MM.1S (cell line): ENCODE results near the gene CNGA3.

Experiments used
- DNase-seq: peaks from one replicate; pipeline ENCODE4 v3.0.0-alpha.2; 2015
- H2AFZ ChIP-seq: fragments of 300-600 bp; sonication (generic); 2 replicates; pipeline ENCODE4 v1.6.0; 2016; ENCODE audit warnings: antibody characterized with exemption, low read length
- H3F3A ChIP-seq: fragments of 300-600 bp; sonication (generic); 2 replicates; pipeline ENCODE4 v1.6.1; 2016; ENCODE audit warnings: mild to moderate bottlenecking, antibody characterized with exemption, low read length, moderate library complexity, mixed read lengths; ENCODE audit not compliant: insufficient read depth
- H3K27ac ChIP-seq: fragments of 300-600 bp; sonication (generic); 2 replicates; pipeline ENCODE4 v1.5.1; 2016; ENCODE audit warnings: mild to moderate bottlenecking, low read length
- H3K27me3 ChIP-seq: fragments of 300-600 bp; sonication (generic); replicated peaks from 2 replicates; pipeline ENCODE4 v1.6.0; 2016; ENCODE audit warnings: low read length; ENCODE audit not compliant: insufficient read depth
- H3K36me3 ChIP-seq: fragments of 300-600 bp; sonication (generic); replicated peaks from 2 replicates; pipeline ENCODE4 v1.6.1; 2016; ENCODE audit warnings: mild to moderate bottlenecking, low read length, mixed read lengths; ENCODE audit not compliant: insufficient read depth
- H3K4me1 ChIP-seq: fragments of 300-600 bp; sonication (generic); 2 replicates; pipeline ENCODE4 v1.6.1; 2016; ENCODE audit warnings: low read length, mixed read lengths
- H3K4me2 ChIP-seq: fragments of 300-600 bp; sonication (generic); 2 replicates; pipeline ENCODE4 v1.6.0; 2016; ENCODE audit warnings: low read depth, low read length
- H3K4me3 ChIP-seq: fragments of 300-600 bp; sonication (generic); 2 replicates; pipeline ENCODE4 v1.5.1; 2016; ENCODE audit warnings: low read length, mixed read lengths
- H3K79me2 ChIP-seq: fragments of 300-600 bp; sonication (generic); 2 replicates; pipeline ENCODE4 v1.6.1; 2016; ENCODE audit warnings: mixed run types, low read length, mixed read lengths
- H3K9ac ChIP-seq: fragments of 300-600 bp; sonication (generic); 2 replicates; pipeline ENCODE4 v1.6.1; 2016; ENCODE audit warnings: low read length, mixed read lengths
- H3K9me2 ChIP-seq: fragments of 300-600 bp; sonication (generic); replicated peaks from 2 replicates; pipeline ENCODE4 v1.6.1; 2016; ENCODE audit warnings: mild to moderate bottlenecking, low read length, mixed read lengths; ENCODE audit not compliant: insufficient read depth
- H3K9me3 ChIP-seq: fragments of 300-600 bp; sonication (generic); replicated peaks from 2 replicates; pipeline ENCODE4 v1.6.1; 2016; ENCODE audit warnings: mild to moderate bottlenecking, low read length, mixed read lengths; ENCODE audit not compliant: insufficient read depth
- H4K20me1 ChIP-seq: fragments of 300-600 bp; sonication (generic); 2 replicates; pipeline ENCODE4 v1.6.1; 2016; ENCODE audit warnings: mild to moderate bottlenecking, low read length, moderate library complexity, mixed read lengths; ENCODE audit not compliant: insufficient read depth
- CTCF ChIP-seq: fragments of 300-600 bp; sonication (generic); IDR thresholded peaks from 2 replicates; pipeline ENCODE4 v1.5.1; 2016; ENCODE audit warnings: antibody characterized with exemption, low read length, mixed read lengths
- EZH2 ChIP-seq: fragments of 300-600 bp; sonication (generic); optimal IDR thresholded peaks from 2 replicates; pipeline ENCODE3; 2017; ENCODE audit warnings: low read depth, mild to moderate bottlenecking, antibody characterized with exemption, low read length, mixed read lengths
- EZH2phosphoT487 ChIP-seq: fragments of 300-600 bp; sonication (generic); IDR thresholded peaks from 2 replicates; pipeline ENCODE4 v1.6.1; 2018; ENCODE audit warnings: antibody characterized with exemption, low read length

Gene CNGA3

GRCh38 chr2:98389251-98389605 is 43.0 kb downstream of the CNGA3 start:
- Histone ChIP-seq H3K27me3 (no peaks in the 10 kb centered on the region), H3K4me1 (no peaks in the 10 kb centered on the region), H3K27ac (no peak overlapping the region), H3K79me2 (no peaks in the 10 kb centered on the region), H2AFZ (no peak overlapping the region), H3F3A (no peaks in the 10 kb centered on the region), H3K4me2 (no peak overlapping the region), H3K9me3 (no peaks in the 10 kb centered on the region), H3K36me3 (no peaks in the 10 kb centered on the region), H3K4me3 (no peak overlapping the region), H3K9ac (no peak overlapping the region), H3K9me2 (no peaks in the 10 kb centered on the region), H4K20me1 (no peaks in the 10 kb centered on the region)
- DNase-seq = no peak
- TF ChIP-seq EZH2phosphoT487 (no peak), CTCF (no peak), EZH2 (no peak)

GRCh38 chr2:98390571-98391476 is 44.6 kb downstream of the CNGA3 start:
- Histone ChIP-seq H3K27ac (no peak overlapping the region), H3K4me1 (no peaks in the 10 kb centered on the region), H3K36me3 (no peaks in the 10 kb centered on the region), H3K79me2 (no peaks in the 10 kb centered on the region), H2AFZ (no peak overlapping the region), H4K20me1 (no peaks in the 10 kb centered on the region), H3F3A (no peaks in the 10 kb centered on the region), H3K27me3 (no peaks in the 10 kb centered on the region), H3K9ac (no peak overlapping the region), H3K9me3 (no peaks in the 10 kb centered on the region), H3K4me3 (no peak overlapping the region), H3K9me2 (no peaks in the 10 kb centered on the region), H3K4me2 (no peak overlapping the region)
- DNase-seq = no peak
- TF ChIP-seq EZH2 (no peak), EZH2phosphoT487 (no peak)

- TF ChIP-seq EZH2phosphoT487 (no peak), EZH2 (no peak), CTCF (no peak)
- Histone ChIP-seq H3F3A (no peaks in the 10 kb centered on the region), H3K9me2 (no peaks in the 10 kb centered on the region), H3K4me1 (no peaks in the 10 kb centered on the region), H2AFZ (no peak overlapping the region), H3K79me2 (no peaks in the 10 kb centered on the region), H3K9ac (no peak overlapping the region), H3K4me3 (no peak overlapping the region), H3K9me3 (no peaks in the 10 kb centered on the region), H3K36me3 (no peaks in the 10 kb centered on the region), H4K20me1 (no peaks in the 10 kb centered on the region), H3K27me3 (no peaks in the 10 kb centered on the region), H3K4me2 (no peak overlapping the region), H3K27ac (no peak overlapping the region)
- DNase-seq = no peak
Measured at GRCh38 chr2:98391581-98392270, 45.5 kb downstream of the CNGA3 start.
